GM21526 (cell line): ENCODE results near the gene PARD3.
"Not testable (repeated sequence)": the region's sequence is repeated elsewhere in the genome, so short reads cannot be mapped to it uniquely, and the experiment has no call there.

Experiments
- ATAC-seq: cut with Tn5 transposase; IDR thresholded peaks from one replicate; pipeline ENCODE4 v1.9.1; 2021; ENCODE audit warnings: moderate library complexity; ENCODE audit not compliant: unreplicated experiment, low FRiP score

PARD3 gene

DNA sequence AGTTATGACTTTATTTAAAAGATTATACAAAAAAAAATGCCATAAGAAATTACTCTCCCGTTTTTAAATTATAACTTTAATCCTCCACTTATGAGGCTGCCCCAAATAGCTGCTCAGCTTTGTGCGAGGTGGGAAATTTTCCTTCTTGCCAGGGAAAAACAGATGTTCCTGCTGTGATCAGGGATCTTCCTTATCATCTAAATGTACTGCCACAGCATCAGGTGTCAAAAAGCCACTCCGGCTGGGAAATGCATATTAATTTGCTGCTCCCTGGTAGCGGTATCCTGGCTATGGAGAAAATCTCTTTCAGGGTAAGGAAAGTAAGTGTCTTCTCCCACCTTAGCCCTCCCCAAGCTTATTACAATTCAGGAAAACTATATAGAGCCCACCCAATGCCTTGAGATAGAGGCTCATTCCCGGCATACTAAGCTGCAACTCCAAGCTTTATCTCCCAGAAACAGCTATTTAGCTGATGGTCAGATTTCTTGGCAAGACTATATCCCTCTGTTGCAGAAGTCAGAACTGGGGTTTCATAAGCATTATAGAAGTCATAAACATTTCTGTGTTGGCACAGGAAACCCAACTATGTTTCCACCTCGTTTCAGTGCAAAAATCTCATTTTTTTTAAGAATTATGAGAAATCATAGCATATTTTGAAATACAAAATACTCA is 360.4 kb downstream of the PARD3 start:
- ATAC-seq = no peak

GRCh38 chr10:34449836-34450235 is 365.3 kb downstream of the PARD3 start:
- no peak for ATAC-seq

DNA sequence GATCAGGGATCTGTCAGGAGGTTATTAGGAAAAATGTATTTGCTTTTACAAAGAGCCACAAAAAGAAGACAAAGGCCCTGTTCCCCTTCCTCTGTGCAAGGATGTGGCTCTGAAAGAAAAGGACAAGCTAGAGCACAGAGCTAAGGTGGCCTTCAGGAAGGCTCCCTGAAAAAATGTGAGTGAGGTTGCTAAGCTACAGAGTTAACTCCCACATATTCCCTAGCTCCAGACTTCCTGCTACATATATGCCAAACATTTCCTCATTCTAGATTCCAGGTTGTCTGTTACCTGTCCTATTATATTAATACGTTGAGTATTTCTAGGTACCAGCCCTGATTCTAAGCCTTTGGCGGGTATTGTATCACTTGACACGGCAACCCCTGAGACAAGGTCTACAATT is 369.0 kb downstream of the PARD3 start:
- ATAC-seq = no peak

GRCh38 chr10:34444223-34445183 is 370.6 kb downstream of the PARD3 start:
- no peak for ATAC-seq

DNA sequence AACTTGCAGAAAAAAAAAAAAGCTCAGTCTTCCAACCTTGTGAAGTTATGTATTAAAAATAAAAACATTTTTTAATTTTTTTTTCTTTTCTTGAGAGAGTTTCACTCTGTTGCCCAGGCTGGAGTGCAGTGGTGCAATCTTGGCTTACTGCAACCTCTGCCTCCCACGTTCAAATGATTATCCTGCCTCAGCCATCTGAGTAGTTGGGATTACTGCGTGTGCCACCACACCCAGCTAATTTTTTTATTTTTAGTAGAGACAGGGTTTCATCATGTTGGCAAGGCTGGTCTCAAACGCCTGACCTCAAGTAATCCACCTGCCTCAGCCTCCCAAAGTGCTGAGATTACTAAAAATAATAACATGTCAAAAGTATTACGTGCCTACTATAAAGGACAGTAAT is 375.7 kb downstream of the PARD3 start:
- ATAC-seq = not testable (repeated sequence)

DNA sequence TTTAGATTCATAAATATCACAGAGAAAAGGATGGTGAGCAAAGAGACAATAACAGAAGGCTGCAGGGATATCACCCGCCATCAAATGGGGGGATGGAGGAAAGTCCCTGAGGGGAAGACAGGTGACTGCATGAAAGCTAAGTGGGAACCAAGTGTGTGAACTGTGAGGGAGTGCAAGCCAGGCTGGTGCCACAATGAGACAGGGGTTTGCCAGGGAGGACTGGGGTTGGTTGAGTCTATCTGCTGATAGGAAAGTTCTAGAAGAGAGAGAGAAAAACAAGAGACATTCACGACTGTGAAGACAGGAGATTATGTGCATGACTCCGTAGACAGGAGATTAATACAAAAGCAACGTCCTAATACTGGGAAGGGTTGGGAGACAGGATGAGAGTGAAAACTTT is 376.4 kb downstream of the PARD3 start:
- ATAC-seq = no peak

- ATAC-seq = no peak
Observed at GRCh38 chr10:34437906-34438305, 377.2 kb downstream of the PARD3 start.

DNA sequence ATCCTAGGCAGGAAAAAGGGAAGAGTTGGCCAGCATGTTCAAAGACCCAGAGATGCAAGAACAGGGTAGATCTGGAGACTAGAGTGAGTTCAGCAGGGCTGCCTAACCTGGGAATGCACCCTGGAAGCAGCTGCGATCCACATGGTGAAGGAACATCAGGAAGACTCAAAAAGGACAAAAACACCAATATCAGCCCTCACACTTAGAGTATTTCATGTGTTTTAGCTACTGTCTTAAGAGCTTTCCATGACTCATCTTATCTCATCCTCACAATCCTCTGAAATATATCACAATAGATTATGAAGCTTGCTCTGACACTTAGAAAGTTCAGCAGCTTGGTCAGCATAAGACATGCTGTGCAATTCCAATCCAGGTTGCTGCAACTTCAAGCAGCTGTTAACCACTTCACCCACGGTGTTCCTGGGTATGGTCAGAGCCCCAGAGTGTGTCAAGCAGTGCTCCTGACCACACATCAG is 380.9 kb downstream of the PARD3 start:
- ATAC-seq = no peak

GRCh38 chr10:34433241-34434076 is 381.6 kb downstream of the PARD3 start:
- no peak for ATAC-seq

DNA sequence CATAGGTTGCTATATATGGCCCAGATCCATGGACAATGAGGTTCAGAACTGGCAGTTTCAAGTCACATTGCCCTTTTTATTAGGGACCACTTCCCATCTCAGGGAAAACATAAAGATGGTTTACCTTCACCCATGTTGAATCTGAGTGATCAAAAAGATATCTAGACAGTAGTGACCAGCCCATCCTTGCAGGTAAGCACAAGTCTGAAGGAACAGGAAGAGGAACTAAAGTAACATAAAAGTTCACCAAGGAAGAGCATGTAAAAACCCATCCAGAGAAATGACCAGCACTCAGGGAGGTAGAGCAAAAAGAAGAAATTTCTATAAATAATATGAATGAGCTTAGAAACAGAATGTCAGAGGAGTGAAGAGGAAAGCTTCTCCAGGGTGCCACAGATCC is 382.5 kb downstream of the PARD3 start:
- ATAC-seq = no peak

- no peak for ATAC-seq
Observed at GRCh38 chr10:34430685-34431084, 384.4 kb downstream of the PARD3 start.

- no peak for ATAC-seq
Observed at GRCh38 chr10:34428501-34428900, 386.6 kb downstream of the PARD3 start.

DNA sequence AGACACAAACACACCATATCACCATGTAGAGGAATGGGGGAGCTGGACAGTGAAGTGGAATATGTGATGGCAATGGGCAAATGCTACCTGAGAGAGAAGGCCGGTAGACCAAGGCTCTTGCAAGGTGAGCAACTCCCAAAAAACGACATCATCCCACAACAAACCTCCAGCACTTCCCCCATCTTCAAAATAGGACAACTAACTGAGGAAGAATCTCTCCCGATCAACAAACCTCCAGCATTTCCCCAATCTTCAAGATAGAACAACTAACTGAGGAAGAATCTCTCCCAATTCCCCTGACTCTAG is 387.2 kb downstream of the PARD3 start:
- no peak for ATAC-seq

DNA sequence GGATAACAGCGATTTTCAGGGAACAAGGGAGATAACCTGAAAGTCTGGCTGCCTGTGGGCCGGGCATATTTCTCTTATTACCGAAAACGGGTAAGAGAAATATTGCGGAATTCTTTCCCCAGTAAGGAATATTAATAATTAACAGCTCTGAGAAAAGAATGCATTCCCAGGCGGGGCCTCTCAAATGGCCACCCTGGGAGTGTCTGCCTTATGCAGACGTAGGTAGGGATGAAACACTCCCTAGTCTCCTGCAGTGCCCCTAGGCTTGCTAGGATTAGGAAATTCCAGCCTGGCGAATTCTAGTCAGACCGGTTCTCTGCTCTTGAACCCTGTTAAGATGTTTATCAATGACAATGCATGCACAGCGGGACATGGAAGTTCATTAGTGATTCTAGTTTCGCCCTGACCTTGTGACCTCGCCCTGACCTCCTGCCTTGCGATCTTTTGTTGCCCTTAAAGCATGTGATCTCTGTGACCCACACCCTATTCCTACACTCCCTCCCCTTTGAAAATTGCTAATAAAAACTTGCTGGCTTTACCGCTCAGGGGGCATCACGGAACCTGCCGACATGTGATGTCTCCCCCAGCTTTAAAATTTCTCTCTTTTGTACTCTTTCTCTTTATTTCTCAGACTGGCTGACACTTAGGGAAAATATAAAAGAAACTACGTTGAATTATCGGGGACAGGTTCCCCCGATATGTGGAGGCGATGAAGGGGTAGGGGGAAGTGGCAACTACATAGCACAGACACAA is 387.8 kb downstream of the PARD3 start:
- not testable (repeated sequence) for ATAC-seq

DNA sequence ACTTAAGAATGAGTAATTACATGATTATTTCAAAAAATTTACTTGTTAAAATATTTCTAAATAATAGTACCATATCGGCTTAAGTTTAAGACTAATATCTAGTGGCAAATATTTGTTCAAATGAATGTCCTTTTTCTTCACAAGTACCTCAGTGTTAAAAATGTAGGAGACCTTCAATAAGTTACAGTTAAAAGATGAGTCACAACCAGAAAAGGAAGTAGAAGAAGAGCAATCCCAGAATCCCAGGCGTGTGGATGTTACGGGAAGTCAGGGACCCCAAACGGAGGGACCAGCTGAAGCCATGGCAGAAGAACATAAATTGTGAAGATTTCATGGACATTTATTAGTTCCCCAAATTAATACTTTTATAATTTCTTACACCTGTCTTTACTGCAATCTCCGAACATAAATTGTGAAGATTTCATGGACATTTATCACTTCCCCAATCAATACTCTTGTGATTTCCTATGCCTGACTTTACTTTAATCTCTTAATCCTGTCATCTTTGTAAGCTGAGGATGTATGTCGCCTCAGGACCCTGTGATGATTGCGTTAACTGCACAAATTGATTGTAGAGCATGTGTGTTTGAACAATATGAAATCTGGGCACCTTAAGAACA is 388.4 kb downstream of the PARD3 start:
- ATAC-seq = not testable (repeated sequence)

DNA sequence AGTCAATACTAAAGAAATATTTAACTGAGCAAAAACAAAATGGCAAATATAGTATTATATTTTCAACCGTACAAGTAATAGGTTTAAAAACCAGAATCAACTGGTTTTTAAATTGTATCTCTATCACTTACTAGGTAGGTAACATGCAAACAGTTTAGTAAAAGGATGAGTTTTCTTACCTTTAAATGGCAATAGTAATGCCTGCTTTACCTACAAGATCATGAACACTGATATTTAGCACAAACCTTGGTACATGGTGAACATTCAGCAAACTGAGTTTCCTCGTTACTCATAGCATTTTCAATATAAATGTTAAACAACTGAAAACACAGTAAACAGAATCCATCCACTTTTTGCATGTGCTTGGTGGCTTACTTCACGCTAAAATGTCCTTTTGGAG is 389.1 kb downstream of the PARD3 start:
- ATAC-seq = no peak

- no peak for ATAC-seq
Observed at GRCh38 chr10:34423673-34424625, 391.1 kb downstream of the PARD3 start.

DNA sequence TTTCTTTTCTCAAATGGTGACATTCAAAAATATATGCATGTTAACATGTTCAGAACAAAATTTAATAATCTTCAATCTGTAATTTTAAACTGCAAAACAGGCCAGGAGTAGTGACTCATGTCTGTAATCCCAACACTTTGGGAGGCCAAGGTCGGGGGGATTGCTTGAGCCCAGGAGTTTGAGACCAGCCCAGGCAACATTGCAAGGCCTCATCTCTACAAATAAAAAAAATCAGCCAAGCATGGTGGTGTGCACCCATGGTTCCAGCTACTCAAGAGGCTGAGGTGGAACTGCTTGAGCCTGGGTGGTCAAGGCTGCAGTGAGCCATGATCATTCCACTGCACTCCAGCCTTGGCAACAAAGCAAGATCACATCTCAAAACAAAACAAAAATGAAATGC is 394.3 kb downstream of the PARD3 start:
- no peak for ATAC-seq

- ATAC-seq = no peak
Observed at GRCh38 chr10:34420273-34420672, 394.8 kb downstream of the PARD3 start.
